ENCODE results near the gene PLSCR2.
"Not testable (repeated sequence)": the region's sequence is repeated elsewhere in the genome, so short reads cannot be mapped to it uniquely, and the experiment has no call there.

The PLSCR2 gene

GRCh38 chr3:146469150-146470017 lies at the start of gene PLSCR2:
PLSCR2 (minus strand) TSS chr3:146469561; CDS start chr3:146459904, 9,657 bp downstream.
- no peak for DNase-seq (ENCODE audit: low read depth)

GRCh38 chr3:146517684-146518435 lies 48.5 kb upstream of the PLSCR2 start:
- DNase-seq (ENCODE audit: low read depth) = no peak

DNA sequence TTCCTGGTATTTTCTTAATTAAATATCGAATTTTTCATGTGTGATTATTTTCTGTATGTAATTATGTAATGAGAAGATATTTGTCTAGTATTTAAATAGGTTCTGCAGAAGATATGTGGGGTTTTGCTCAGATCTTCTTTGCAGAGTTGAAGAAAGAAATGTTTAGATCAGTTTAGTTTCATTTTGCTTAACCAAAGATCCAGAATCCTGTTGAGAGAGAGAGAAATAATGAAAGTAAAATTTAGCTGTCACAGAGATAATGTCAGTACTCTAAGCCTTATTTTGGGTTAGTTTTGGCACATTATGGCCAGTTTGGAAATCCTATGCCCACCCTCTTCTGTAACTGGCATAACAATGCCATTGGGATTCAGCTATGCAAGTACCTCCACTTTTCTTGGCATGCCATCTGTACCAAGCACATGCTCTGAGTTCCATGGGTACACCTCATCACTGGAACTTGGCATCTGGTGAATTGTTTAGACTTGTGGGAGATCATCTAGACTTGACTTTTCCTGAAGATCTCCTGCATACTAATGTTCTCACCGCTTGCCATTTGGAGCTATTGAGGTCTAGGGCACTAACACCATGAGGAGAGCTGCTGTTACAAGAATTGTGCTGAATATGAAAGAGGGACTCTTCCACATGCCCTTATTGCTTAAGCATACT lies 44.2 kb upstream of the PLSCR2 start:
- DNase-seq (ENCODE audit: low read depth) = no peak

GRCh38 chr3:146511402-146512134 lies 42.2 kb upstream of the PLSCR2 start:
- DNase-seq (ENCODE audit: low read depth) = no peak

DNA sequence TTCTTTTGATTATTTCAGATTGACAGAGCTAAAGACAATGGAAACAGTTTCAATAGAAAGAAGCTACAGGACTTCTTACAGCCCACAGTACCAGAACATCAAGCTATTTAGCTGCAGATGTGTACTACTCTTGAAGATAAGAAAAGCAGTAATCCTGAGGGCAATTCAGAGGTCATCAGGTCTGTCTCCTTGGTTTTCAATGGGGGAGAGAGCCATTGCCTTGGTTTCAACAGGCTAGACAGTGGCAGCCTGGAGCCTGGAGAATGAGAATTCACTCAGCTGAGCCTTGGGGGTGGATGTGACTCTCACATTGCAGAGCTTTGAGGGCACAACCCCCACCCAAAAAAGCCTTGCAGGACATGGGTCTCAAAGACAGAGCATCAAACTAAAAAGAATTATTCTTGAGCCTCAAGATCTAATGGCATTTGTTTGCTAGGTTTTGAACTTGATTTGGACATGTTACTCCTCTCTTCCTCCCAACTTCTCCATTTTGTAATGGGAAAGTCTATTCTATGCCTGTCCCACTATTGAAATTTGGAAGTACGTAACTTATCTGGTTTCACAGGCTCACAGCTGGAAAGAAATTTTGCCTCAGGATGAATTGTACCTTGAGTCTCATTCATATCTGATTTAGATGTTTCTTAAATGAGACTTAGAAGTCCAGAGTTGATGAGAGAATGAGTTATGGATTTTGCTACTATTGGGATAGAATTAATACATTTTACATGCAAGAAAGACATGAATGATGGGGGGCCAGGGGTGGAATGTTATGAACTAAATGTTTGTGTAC lies 38.2 kb upstream of the PLSCR2 start:
- DNase-seq (ENCODE audit: low read depth) = no peak

DNA sequence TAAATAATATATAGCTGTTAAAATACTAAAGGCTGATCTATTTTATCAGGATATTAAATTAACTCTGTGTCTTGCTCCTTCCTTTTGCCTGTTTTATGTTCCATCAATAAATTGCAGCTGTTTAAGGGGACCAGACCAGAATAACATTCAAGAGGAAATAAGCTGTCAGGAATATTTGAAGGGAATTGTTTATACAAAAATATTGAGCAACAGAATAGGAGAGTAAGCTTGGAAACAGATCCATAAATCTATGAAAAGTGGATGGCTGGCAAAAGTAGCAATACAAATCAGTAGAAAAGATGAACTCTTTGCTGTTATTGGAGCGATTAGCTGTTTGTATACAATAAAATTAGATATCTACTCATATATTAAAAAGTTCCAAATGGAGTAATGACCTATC lies 36.2 kb upstream of the PLSCR2 start:
- no peak for DNase-seq (ENCODE audit: low read depth)

- no peak for DNase-seq (ENCODE audit: low read depth)
Observed at GRCh38 chr3:146504498-146505197, 35.3 kb upstream of the PLSCR2 start.

DNA sequence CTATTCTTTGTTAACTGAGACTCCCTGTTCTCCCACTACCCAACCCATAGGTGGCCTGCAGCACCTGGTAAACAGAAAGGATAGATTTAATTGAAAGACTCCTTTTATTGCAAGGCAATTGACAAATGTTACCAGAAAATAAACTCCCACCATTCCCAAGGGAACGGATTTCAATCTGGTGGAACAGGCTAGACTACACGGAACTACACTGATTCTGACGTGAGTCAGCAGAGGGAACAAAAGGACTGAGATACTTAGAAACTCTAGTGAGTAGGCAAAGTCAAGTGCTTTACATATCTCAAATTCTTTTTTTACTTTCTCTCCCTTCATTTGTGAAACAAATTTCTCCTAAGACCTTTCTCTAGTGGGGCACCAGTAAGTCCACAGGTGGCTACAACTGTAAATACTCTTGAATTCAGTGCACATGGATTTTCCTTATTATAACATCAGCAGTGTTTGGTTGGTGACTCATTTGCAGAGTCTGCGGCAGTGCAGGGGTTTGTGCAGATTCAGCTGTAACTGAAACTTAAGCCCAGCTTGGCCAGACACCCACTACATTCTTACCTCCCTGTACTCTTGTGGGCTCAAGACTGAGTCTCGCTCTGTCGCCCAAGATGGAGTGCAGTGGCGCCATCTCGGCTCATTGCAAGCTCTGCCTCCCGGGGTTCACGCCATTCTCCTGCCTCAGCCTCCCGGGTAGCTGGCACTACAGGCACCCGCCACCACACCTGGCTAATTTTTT lies 34.3 kb upstream of the PLSCR2 start:
- DNase-seq (ENCODE audit: low read depth) = peak; percentile 63

DNA sequence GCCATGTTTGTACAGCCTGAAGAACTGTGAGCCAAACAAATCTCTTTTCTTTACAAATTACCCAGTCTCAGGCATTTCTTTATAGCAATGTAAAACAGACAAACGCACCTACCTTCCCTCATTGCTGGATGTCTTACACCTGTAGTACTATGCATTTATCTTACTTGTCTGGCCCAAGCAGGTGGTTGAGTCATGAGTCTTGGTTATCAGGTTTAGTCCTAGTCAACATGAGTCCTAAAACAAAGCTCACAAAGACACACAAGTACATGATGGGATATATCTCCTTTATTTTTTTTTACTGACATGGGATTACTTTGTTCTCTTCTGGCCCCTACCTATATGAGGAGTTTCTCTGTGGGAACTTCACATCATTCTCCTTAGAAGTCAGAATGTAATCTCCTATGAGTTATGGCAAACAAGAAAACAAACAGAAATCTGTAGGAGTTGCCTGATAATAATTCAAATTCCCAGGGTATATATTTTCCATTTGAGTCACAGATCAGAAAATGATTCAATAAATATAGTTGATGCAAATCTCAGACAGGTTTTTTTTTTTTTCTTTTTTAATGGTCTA lies 33.6 kb upstream of the PLSCR2 start:
- DNase-seq (ENCODE audit: low read depth) = no peak

DNA sequence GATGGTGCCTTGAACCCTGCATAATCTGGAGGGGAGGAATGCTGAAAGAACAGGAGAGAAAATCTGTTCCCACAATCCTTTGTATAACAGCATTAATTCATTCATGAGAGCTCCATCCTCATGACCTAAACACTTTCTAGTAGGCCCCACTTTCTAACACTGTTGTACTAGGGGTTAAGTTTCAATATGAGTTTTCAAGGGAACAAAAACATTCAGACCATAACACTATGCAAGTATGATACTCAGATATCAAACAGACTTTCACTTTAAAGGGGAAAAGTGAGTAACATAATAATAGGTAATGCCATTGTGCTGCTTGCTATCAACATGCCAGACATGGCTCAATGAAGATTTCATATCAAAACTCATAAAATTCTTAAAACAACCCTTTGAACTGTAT lies 32.4 kb upstream of the PLSCR2 start:
- DNase-seq (ENCODE audit: low read depth) = no peak

- no peak for DNase-seq (ENCODE audit: low read depth)
Observed at GRCh38 chr3:146499701-146500100, 30.3 kb upstream of the PLSCR2 start.

DNA sequence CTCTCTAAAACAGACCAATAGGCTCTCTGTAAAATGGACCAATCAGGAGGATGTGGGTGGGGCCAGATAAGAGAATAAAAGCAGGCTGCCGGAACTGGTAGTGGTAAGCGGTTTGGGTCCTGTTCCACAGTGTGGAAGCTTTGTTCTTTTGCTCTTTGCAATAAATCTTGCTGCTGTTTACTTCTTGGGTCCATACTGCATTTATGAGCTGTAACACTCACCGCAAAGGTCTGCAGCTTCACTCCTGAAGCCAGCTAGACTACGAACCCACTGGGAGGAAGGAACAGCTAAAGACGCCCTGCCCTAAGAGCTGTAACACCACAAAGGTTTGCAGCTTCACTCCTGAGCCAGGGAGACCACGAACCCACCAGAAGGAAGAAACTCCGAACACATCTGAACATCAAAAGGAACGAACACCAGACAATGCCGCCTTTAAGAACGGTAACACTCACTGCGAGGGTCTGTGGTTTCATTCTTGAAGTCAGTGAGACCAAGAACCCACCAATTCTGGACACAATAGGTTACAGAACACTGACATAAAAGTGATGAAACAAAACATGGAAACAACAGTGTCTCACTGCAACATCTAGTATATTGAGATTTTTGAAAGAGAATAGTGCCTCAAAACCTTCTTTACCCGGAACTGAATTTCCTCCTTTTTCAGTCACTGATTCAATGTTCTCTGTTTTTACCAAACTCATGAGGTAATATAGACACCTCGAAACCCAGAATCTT lies 28.8 kb upstream of the PLSCR2 start:
- DNase-seq (ENCODE audit: low read depth) = no peak

DNA sequence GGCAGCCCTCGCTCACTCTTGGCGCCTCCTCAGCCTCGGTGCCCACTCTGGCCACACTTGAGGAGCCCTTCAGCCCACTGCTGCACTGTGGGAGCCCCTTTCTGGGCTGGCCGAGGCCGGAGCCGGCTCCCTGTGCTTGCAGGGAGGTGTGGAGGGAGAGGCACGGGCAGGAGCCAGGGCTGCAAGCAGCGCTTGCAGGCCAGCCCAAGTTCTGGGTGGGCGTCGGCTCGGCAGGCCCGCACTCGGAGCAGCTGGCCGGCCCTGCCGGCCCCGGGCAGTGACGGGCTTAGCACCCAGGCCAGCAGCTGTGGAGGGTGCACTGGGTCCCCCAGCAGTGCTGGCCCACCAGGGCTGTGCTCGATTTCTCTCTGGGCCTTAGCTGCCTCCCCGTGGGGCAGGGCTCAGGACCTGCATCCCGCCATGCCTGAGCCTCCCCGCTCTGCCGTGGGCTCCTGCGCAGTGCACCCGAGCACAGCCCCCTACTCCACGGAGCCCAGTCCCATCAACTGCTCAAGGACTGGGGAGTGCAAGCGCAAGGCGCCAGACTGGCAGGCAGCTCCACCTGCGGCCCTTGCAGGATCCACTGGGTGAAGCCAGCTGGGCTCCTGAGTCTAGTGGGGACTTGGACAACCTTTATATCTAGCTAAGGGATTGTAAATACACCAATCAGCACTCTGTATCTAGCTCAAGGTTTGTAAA lies 27.9 kb upstream of the PLSCR2 start:
- not testable (repeated sequence) for DNase-seq (ENCODE audit: low read depth)

- no peak for DNase-seq (ENCODE audit: low read depth)
Observed at GRCh38 chr3:146496726-146497125, 27.4 kb upstream of the PLSCR2 start.

- DNase-seq (ENCODE audit: low read depth) = no peak
Observed at GRCh38 chr3:146496251-146496650, 26.9 kb upstream of the PLSCR2 start.

GRCh38 chr3:146493761-146494160 lies 24.4 kb upstream of the PLSCR2 start:
- no peak for DNase-seq (ENCODE audit: low read depth)

GRCh38 chr3:146493221-146493620 lies 23.9 kb upstream of the PLSCR2 start:
- DNase-seq (ENCODE audit: low read depth) = no peak

DNA sequence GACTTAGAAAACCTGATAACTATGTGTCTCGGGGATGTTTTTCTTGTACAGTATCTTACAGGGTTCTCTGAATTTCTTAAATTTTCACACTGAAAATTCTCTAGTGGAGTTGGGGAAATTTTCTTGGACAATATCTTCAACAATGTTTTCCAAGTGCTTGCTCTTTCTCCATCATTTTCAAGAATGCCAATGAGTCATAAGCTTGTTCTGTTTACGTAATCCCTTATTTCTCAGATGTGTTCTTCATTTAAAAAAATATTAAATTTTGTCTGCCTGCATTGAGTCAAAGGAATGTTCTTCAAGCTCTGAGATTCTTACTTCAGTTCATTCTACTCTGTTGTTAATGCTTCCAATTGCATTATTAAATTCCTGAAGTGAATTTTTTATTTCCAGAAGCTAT lies 21.9 kb upstream of the PLSCR2 start:
- no peak for DNase-seq (ENCODE audit: low read depth)
